GM12873 (cell line): ENCODE measurements around the gene DFFA.

ENCODE experiments used
- CTCF ChIP-seq: IDR thresholded peaks from 2 replicates; pipeline ENCODE4 v1.5.1; 2012; ENCODE audit warnings: low read depth, mild to moderate bottlenecking, moderate library complexity, low read length, control low read depth; ENCODE audit not compliant: insufficient read depth; ENCODE audit errors: missing control alignments

Gene DFFA

DNA sequence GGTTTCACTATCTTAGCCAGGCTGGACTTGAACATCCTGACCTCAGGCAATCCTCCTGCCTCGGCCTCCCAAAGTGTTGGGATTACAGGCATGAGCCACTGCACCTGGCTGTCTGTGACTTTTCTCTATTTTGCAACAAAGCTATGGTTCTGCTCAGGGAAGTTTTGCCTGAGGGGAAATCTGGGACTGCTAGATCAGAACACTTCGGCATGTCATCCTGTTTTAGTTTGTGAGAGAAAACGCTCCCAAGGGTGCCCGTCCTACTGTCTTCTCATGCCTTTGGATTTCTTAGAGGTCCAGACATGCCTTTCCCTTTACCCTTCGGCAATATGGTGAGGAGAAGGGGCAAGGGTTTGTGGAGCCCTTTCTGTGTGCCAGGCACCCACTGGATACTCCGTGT, 28.1 kb downstream of the DFFA start:
- TF ChIP-seq CTCF, result no peak

GRCh38 chr1:10440794-10441193, 31.5 kb downstream of the DFFA start:
- no peak for TF ChIP-seq CTCF

- TF ChIP-seq CTCF, result no peak
Measured at GRCh38 chr1:10440305-10440704, 32.0 kb downstream of the DFFA start.

DNA sequence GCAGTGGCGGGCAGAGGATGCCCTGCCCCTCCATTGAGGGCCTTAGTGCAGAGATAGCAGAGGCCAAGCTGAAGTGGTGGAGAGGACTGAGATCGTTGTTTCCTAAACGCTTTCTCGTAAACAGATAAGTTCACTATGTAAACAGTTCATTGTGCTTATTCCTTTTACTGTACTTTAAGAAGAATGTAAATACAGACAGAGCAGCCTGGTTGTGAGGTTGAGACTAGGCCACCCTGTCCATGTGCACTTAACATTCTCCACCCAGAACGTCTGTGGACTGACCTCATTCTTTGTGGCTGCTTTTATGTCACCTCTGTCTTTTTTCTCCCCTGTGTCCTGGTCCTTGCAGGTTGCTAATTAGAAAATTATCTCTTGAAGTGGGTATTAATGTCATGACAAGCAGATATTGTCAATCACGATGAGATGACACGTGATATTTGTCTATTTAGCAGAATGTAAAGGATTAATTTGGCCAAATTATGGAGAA, 33.6 kb downstream of the DFFA start:
- TF ChIP-seq CTCF, result no peak

- no peak for TF ChIP-seq CTCF
Measured at GRCh38 chr1:10437052-10437451, 35.3 kb downstream of the DFFA start.

DNA sequence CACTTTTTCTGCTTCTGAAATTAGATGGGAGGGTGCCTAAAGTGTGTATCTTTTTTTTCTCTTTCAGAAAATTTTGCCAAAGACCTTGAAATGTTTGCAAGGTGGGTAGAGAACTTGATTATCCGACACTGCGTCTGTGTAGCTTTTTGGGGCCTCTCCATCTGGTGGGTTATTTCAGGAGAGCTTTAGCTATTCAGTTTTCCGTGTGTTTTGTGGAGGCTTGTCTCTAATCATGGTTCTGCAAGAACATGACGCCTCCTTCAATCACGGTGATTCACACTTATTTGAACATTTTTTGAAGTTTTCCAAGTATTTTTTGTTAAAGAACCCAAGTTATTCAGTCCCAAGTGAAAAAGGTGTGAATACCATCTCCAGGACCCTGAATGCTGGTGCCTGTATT, 37.7 kb downstream of the DFFA start:
- TF ChIP-seq CTCF, result no peak

GRCh38 chr1:10433790-10434189, 38.5 kb downstream of the DFFA start:
- no peak for TF ChIP-seq CTCF
